Measurements from ENCODE around the gene ARHGAP15.

ARHGAP15 gene

GRCh38 chr2:143475041-143475776, 346.0 kb downstream of the ARHGAP15 start:
- TF ChIP-seq CTCF (IDR thresholded peaks at IDR 0.05; ENCODE audit: low read depth, low read length), result no peak
- DNase-seq (ENCODE audit: low read depth in 2 of 2), result peak; percentile 29 to 59
- no peak overlapping the region for H3K4me3 ChIP-seq (replicated peaks in 1 of 2; ENCODE audit: low read depth in 2 of 2, low read length in 2 of 2)

GRCh38 chr2:143476336-143477087, 347.3 kb downstream of the ARHGAP15 start:
- H3K4me3 ChIP-seq (replicated peaks in 1 of 2; ENCODE audit: low read depth in 2 of 2, low read length in 2 of 2), result no peak overlapping the region
- no peak for DNase-seq (ENCODE audit: low read depth in 2 of 2)
- no peak for TF ChIP-seq CTCF (IDR thresholded peaks at IDR 0.05; ENCODE audit: low read depth, low read length)

- DNase-seq (ENCODE audit: low read depth in 2 of 2), result no peak
- TF ChIP-seq CTCF (IDR thresholded peaks at IDR 0.05; ENCODE audit: low read depth, low read length), result no peak
These were observed 348.7 kb downstream of the ARHGAP15 start for GRCh38 chr2:143477714-143478443.

GRCh38 chr2:143480086-143480485, 350.9 kb downstream of the ARHGAP15 start:
- TF ChIP-seq CTCF (IDR thresholded peaks at IDR 0.05; ENCODE audit: low read depth, low read length), result no peak
- H3K4me3 ChIP-seq (replicated peaks in 1 of 2; ENCODE audit: low read depth in 2 of 2, low read length in 2 of 2), result no peak overlapping the region
- DNase-seq (ENCODE audit: low read depth in 2 of 2), result no peak

More at GRCh38 chr2:143477714-143478443, 348.7 kb downstream of the ARHGAP15 start:
- H3K4me3 ChIP-seq (replicated peaks in 1 of 2; ENCODE audit: low read depth in 2 of 2, low read length in 2 of 2), result no peak overlapping the region

- H3K4me3 ChIP-seq (replicated peaks in 1 of 2; ENCODE audit: low read depth in 2 of 2, low read length in 2 of 2), result no peak overlapping the region
- DNase-seq (ENCODE audit: low read depth in 2 of 2), result peak; percentile 17 to 30
- no peak for TF ChIP-seq CTCF (IDR thresholded peaks at IDR 0.05; ENCODE audit: low read depth, low read length)
These were observed 351.5 kb downstream of the ARHGAP15 start for GRCh38 chr2:143480601-143481236.

GRCh38 chr2:143481237-143481623, 352.0 kb downstream of the ARHGAP15 start:
- H3K4me3 ChIP-seq (replicated peaks in 1 of 2; ENCODE audit: low read depth in 2 of 2, low read length in 2 of 2), result no peak overlapping the region
- TF ChIP-seq CTCF (IDR thresholded peaks at IDR 0.05; ENCODE audit: low read depth, low read length), result no peak
- peak; percentile 35 to 44 for DNase-seq (ENCODE audit: low read depth in 2 of 2)

Measured in cardiac fibroblast (primary cell).